ENCODE measurements around the gene SHANK3.

DNA sequence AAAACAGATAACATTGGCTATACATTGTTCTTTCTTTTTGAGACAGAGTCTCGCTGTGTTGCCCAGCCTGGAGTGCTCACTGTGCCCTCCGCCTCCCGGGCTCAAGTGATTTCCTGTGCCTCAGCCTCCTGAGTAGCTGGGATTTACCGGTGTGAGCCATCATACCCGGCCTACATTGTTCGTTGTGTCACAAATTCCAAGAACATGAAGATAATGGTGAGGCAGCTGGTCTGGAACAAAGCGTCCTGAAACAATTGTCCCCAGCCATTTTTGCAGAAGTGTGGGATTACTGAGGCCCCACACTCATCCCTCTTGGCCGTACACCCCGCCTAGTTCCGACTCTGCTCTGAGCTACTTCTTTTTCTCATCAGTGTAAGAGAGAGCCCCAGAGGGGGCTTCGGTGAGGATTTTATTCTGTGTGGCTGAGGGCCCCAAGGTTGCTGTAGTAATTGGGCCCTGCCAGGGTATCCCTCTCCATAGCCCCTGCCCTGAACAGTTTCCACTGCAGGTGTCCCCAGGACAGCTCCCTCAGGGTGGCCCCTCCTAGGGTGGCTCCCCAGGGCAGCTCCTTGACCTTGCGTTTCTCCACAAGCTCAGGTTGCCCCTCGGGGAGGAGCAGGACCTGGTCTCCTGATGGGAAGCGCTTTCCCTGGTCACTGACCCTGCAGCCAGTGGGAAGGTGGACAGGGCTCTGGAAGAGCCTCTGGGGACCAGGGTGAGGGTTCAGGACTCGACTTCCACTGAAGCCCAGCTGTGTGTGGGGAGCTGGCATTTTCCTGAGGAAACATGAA, 31.6 kb upstream of the SHANK3 start:
- TF ChIP-seq GATA3 (IDR thresholded peaks at IDR 0.05; ENCODE audit: low read depth, low read length) (no peak), GATA2 (IDR thresholded peaks at IDR 0.05; ENCODE audit: low read depth, low read length) (no peak)

Data from SH-SY5Y (cell line).